CD4-positive, alpha-beta T cell treated with Interferon alpha-2 for 1 hour (primary cell): ENCODE measurements around the gene LRFN4.

Experiments
- DNase-seq, 2 donors: peaks; one replicate each; pipeline ENCODE4 v3.0.0-alpha.2; 2020 to 2022

Gene LRFN4

DNA sequence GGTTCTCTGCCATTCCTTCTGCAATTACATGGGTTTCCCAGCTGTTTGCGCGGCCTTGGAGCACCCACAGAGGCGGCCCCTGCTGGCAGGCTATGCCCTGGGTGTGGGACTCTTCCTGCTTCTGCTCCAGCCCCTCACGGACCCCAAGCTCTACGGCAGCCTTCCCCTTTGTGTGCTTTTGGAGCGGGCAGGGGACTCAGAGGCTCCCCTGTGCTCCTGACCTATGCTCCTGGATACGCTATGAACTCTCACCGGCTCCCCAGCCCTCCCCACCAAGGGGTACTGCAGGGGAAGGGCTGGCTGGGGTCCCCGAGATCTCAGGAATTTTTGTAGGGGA is 11.0 kb upstream of the LRFN4 start:
- no peak for DNase-seq

DNA sequence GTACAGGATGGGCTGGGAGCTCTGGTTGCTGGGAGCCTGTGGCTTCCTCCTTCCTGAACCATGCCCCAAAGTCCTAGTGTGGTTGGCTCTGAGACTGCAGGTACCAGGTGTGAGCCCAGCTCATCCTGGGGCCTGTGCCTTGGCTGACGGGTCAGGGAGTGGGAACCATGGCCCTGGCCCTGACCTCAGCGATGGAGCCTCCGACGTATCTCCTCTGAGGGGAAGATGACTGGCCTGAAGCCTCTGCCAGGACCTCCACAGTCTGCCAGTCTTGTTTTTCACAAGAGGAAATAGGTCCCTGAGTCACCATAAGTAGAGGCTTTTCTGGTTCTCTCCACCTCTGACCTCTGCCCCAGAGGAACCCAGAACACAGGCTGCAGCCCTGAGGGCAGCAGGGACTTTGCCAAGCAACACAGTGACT is 10.2 kb upstream of the LRFN4 start:
- no peak for DNase-seq

DNA sequence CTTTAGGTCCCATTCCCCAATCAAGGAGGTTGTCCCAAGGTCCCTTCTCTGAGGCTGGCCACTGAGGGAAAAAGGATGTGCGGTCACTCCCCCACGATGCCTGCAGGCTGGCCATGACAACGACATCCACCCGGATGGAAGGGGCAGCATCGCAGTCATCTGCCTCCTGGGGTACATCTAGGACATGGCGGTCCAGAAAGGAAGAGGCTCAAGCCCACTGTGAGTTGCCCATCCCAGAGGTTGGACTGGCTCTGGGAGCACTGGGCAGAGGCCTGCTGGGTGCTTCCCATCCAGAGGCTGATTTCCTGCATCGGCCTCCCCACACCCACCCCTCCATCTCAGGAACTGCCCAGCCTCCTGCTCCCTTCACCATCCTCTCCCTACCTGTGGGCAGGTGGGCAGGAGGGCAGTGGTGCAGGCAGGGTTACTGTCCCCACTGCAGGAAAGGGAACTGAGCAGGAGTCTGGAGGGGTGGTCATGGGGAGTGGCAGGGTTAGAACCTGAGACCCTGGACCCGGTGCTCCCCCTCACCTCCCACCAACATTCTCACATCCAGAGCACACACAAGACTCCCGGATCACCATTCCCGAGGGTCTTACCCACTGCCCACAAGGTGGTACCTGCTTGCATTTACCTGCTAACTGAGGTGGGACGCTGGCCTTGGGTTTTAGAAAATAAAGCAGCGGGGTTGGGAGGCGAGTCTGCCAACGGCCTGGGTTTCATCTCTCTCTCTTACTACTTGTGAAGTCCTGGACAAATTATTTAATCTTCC is 9.2 kb upstream of the LRFN4 start:
- no peak for DNase-seq

DNA sequence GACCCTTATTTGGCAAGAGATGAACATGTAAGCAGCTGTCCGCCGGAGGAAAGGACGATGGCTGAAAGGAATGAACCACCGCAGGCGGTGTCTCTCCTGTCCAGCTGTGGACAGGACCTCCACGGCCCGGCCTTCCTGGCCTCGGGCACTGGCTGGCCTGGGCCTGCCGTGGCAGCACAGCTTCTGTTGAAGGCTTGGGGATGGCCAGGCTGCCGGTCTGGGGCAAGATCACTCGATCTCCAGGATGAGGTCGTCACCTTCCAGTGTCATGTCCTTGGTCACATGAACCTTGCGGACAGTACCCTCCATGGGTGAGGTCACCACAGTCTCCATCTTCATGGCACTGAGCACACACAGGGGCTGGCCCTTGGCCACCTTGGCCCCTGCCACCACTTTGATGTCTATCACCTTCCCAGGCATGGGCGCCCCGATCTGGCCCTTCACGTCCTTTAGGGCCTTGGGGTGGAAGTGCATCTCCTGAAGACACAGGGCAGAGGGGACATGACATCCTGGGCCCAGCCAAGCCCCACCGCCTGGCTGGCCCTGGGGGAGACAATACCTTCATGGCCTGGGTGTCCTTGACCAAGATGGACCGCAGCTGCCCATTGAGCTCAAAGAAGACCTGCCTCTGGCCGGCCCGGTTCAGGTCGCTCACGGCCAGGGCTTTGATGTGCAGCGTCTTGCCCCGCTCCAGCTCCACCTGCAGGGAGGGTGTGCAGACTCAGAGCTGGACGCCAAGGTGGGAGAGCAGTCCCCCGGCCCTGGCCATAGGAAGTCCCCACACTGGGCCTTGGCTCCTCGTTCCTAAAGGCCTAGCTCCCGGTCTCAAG is 8.0 kb upstream of the LRFN4 start:
- DNase-seq: no peak

DNA sequence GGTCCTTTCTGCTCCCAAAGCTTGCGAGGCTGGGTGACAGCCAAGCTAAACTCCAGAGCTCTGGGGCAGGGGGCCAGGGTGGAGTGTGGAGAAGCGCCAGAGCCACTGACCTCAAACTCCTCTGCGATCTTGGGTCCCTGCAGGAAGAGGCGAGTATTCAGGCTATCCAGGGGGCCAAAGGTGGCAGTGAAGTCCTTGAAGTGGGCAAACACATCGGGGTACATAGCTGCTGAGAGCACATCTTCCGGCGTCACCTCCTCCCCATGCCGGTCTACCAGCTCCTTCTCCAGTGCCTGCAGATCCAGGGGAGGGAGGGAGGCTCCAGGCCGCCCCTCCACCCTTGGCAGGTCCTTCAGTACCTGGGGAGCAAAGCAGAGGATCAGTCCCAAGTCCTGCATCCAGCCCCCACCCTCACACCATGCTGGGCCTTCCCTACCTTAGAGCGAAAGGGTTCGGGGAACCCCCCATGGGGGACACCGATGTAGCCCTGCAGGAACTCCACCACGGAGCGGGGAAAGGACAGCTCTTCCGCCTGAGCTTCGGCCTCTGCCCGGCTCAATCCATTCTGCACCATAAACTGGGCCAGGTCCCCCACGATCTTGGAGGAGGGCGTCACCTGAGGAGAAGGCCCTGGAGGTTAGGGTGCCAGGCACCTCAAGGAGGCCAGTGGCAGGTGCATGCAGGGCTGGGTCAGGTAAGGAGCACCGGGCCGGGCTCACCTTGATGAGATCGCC is 7.2 kb upstream of the LRFN4 start:
- no peak for DNase-seq

DNA sequence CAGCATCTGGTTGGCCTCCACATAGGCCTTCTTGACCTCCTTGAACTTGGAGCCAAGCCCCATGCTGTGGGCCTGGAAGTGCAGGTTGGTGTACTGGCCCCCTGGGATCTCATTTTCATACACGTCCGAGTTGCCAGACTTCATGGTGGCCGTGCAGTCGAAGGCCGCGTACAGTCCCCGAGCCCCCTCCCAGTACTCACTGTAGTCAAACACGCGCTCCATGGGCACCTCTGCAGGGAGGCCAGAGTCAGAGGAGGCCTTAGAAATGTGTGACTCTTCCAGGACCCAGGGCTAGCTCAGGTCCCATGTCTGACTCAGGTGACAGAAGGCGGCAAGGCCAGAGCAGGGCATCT is 6.7 kb upstream of the LRFN4 start:
- no peak for DNase-seq

DNA sequence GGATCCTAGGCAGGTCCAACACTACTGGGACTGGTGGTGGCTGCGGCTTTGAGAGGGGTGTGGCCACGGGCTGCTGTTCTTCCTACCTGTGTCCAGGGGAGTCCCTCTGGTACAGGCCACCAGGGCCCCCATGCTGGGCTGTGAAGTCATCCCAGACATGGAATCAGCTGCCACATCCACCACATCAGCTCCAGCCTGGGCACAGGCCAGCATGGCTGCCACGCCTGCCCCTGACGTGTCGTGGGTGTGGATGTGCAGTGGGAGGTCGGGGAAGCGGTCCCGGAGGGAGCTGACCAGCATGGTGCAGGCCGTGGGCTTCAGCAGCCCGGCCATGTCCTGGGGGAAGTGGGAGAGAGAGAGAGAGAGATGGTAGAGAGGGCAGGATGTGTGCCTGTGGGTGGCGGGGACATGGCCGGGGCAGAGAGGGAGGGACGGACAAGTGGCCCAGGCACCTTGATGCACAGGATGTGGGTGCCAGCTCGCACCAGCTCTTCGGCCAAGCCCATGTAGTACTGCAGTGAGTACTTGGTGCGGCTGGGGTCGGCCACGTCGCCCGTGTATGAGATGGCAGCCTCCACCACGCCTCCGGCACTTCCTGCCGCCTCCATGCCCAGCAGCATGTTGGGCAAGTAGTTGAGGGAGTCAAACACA is 6.2 kb upstream of the LRFN4 start:
- DNase-seq: no peak

DNA sequence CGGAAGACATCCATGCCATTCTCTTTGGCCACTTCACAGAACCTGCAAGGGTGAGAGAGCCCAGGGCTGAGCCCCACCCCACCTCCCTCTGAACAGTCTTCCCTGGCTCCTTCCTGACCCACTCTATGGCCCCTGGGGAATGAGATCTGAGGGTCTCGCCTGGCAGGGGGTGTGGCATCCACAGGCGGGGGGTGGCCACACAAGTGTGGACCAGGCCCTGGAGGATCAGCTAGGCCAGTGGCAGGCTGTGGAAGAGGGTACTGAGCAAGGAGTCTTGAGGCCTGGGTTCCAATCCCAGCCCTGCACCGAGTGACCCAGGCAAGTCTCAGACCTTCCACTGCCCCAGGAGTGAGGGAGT is 5.6 kb upstream of the LRFN4 start:
- DNase-seq: no peak

DNA sequence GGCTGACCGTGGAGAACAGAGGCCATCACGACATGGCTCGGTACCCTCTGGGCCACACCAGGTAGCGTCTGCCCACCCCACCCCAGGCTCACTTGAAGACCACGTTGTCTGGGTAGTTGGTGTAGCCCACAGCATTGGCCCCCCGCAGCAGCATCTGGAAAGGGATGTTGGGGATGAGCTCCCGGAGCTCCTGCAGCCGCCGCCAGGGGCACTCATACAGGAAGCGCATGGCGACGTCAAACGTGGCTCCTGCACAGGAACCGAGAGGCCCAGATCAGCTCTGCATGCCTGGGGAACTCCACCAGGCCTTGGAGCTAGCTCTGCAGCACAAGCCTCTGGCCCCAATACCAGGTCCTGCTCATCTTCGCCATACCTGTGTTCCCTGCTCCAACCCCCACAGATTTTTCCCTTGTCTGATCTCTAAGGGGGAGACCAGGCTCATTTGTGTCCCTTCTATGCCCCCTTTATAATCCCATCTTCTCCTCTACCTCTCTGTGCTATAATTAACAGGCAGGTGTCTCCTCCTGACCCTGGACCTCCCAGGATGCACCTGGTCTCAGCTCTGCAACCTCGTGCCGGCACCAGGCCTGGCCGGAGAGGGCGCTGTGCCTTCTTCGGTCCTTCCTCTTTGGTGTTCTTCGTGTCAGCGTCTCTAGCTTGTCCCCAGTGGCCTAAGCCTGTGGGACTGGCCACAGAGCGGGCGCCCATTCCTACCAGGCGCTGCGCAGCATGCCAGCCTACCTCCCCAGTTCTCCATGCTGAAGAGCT is 5.0 kb upstream of the LRFN4 start:
- DNase-seq: peak in 1 of 2 donors; percentile 22

DNA sequence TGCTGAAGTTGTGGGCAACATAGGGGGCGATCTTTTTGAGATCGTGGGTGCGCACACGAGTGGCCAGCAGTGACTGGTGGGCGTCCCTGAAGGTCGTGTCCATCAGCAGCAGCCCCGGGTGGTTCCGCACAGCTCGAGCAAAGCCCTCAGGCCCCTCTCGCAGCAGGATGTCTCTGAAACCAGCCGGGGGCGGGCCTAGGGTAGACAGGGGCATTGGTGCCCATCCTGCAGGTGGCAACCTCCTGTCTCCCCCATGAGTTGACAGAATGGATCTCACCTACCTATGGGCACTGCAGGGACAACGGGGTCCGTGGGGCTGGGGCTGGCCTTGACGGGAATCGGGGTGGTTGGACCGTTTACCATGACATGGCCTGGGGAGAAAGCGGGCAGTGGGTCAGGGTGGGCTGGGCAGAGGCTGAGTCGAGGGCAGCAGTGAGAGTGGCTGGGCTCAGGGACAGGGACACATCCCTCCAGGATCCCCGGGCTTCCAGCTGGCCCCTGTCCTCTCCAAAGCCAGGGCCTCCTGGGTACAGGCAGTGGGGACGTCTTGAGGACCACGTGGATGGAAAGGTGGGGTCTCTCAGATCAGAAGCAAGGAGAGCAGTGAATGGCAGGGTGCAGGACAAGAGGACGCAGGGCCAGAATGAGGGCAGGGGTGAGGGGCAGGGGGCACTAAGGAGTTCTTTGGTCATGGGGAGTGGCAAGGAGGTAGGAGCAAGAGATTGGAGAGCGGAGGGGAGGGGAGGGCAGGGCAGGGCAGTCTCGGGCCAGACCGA is 4.2 kb upstream of the LRFN4 start:
- DNase-seq: no peak

DNA sequence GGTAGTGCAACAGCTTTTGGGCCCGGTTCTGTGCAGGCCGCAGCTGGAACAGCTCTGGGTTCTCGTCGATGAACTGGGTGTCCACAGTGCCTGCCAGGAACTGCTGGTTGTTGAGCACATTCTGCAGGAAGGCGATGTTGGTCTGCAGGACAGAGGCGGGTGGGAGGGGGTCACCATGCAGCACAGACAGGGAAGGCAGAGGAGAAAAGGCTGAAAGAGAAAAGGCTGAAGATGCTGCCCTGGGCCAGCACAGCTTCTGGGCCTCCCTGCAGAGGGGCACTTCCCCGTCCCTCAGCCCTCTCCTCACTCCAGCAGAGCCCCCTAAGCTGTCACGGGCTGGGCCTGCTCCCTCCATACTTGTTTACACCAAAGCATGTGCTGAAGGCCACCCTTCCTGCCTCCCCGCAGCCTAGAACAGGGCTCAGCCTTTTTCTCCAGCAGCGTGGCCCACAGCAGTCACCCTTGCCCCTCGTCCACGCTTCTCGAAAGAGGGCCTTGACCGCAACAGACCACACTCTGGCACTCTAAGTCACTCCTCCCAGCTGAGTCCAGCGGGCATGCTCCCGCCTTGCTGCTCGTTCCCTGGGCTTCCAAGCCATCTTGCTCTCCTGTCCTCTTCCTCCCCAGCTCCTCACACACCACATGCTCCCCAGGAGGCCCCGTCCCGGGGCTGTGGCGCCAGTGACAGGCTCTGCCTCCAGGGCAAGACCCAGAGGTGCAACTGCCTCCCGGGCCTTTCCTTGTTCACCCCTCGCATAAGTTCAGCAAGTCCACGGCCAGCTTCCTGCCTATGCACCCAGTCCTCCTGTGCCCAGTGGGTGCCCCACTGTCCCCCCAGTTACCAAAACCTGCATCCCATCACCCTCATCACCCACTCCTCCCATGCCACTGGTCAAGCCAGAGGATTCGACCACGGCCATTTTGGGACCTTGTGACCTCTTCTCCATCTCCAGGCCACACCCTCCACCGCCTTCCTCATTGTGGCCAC is 3.3 kb upstream of the LRFN4 start:
- no peak for DNase-seq

DNA sequence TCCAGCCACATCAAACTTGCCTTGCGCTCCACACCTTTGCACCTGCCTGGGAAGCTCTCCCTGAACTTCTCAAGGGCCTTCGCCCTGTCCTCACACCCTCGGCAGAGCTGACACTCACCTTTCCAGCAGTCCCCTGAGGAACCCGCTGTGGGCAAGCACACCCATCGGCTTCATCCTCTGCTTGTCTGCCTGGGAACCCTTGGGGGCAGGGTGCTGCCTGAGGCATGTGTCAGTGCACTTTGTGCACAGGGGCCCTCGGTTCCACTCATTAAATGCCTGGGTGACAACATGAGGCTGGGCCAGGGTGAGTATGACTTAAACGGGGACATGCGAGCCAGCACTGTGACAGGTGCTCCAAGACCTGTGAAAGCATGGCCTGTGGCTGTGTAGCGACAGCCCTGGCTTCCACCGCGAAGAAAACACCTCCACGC is 2.6 kb upstream of the LRFN4 start:
- DNase-seq: no peak

DNA sequence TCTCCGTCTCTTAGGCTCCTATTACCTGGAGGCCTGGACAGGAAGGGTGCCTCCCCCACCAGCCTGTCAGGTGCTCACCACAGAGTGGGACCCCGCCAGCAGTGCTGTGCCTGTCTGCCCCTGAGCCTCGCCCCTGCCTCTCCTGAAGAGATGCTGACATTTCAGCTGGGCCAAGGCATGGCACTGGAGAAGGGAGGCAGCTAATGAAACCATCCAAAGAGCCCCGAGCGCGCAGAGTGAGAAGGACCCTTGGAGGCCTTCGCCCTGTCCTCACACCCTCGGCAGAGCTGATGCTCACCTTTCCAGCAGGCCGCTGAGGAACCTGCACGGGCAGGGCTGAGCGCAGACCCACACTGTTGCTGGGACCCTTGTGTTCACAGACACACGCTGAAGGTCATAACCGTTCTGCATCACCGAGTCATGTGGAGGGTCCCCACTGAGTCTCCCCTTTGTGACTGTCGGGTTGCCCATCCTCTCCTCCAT is 2.1 kb upstream of the LRFN4 start:
- no peak for DNase-seq

DNA sequence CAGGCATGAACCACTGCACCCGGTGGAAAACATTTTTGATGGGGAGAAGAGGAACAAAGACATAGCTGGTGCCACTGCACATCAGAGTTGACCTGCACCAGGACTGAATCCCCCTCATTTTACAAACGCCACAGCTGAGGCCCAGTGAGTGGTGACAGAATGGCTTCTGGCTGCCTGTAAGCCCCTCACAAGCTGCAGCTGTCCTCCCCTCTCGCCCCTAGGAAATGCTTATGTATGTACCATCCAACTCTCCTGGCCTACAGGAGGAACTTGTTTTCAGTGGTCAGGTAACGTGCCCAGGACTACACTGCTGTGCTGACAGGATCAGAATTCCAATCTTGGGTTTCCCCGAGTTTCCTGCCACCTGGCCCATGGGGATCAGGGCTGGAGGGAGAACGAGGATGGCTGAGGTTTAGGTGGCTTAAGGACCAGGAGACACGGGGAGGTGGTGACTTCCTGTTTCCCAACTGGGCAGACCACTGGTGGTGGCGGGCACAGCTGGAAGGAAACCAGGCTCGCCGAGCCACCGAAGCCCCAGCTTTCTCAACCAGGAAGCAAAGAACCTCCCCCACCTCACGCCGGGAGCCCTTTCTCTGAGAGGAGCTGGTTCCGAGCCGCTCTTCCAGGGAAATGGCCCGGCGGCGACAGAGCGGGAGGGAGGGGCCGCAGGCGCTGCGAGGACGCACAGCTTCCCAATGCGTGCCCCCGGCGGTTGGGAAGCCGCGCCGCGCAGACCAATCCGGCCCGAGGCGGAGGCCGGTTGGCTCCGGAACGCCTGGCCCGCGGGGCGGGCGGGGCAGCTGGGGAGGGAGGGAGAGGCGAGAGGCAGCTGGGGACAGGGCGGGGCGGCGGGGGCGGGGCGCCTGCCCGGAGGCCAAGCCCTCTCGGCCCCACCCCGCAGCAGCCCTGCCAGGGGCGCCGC is 1.0 kb upstream of the LRFN4 start:
- DNase-seq: peak; percentile 76 to 84

DNA sequence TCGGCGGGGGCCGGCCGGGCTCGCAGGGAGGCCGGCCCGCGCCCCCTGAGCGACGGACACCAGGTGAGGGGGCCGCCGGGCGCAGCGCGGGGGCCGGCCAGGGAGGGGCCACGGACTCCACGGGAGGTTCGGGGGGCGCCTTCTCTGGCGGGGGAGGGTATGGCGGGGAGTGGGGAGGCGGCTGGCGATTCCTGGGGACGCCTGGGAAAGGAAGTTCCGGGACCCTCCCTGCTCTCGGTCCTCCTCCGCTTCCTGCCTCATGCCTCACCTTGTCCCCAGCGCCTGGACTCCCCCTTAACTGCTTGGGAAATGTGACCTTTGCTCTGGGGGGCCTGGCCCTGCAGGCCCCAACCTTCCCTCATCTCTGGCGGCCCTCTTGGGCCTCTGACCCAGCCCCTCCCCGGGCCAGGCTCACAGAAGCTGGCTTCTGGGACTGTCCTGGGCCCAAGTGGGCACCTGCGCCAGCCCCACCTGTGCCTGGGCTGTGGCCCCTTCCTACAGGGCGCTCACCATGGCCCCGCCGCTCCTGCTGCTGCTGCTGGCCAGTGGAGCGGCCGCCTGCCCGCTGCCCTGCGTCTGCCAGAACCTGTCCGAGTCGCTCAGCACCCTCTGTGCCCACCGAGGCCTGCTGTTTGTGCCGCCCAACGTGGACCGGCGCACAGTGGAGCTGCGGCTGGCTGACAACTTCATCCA is 516 bp downstream of the LRFN4 start:
- DNase-seq: no peak

DNA sequence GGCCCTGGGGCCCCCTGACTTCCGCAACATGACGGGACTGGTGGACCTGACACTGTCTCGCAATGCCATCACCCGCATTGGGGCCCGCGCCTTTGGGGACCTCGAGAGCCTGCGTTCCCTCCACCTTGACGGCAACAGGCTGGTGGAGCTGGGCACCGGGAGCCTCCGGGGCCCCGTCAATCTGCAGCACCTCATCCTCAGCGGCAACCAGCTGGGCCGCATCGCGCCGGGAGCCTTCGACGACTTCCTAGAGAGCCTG is 992 bp downstream of the LRFN4 start:
- DNase-seq: no peak

DNA sequence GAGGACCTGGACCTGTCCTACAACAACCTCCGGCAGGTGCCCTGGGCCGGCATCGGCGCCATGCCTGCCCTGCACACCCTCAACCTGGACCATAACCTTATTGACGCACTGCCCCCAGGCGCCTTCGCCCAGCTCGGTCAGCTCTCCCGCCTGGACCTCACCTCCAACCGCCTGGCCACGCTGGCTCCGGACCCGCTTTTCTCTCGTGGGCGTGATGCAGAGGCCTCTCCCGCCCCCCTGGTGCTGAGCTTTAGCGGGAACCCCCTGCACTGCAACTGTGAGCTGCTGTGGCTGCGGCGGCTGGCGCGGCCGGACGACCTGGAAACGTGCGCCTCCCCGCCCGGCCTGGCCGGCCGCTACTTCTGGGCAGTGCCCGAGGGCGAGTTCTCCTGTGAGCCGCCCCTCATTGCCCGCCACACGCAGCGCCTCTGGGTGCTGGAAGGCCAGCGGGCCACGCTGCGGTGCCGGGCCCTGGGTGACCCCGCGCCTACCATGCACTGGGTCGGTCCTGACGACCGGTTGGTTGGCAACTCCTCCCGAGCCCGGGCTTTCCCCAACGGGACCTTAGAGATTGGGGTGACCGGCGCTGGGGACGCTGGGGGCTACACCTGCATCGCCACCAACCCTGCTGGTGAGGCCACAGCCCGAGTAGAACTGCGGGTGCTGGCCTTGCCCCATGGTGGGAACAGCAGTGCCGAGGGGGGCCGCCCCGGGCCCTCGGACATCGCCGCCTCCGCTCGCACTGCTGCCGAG is 1.5 kb downstream of the LRFN4 start:
- DNase-seq: no peak
